Kidney (tissue), 14 donors: ENCODE measurements around the gene ZNF775. TPM values are rescaled to one million over a fixed set of nuclear protein-coding genes. Genes with fewer than 3 reads are reported as not detected.

Source experiments
- DNase-seq, 5 donors: peaks; one replicate each; pipeline ENCODE4 v3.0.0-alpha.2; 2013 to 2020
- FAIRE-seq: peaks from 2 replicates; lab custom pipeline; 2012; peaks lifted over from hg19 to GRCh38; lab: Jason Lieb, UNC
- H3K27ac ChIP-seq, 2 donors: one replicate each; pipeline ENCODE4 v1.7.0; 2013; ENCODE audit warnings: low read depth in 2 of 2, low read length in 2 of 2, inconsistent platforms in 1 of 2
- H3K27me3 ChIP-seq: one replicate; pipeline ENCODE4 v1.7.1; 2013; ENCODE audit warnings: low read length, inconsistent platforms; ENCODE audit not compliant: control insufficient read depth, insufficient read depth
- H3K36me3 ChIP-seq, 3 donors: one replicate each; pipeline versions ENCODE4 v1.7.0 to v1.7.1; 2013; ENCODE audit warnings: low read length in 3 of 3, control low read depth in 1 of 3, inconsistent platforms in 1 of 3; ENCODE audit not compliant: insufficient read depth in 3 of 3, control insufficient read depth in 2 of 3
- H3K4me1 ChIP-seq, 3 donors: one replicate each; pipeline versions ENCODE4 v1.7.0 to v1.7.1; 2013; ENCODE audit warnings: low read length in 3 of 3, inconsistent platforms in 1 of 3, low read depth in 1 of 3; ENCODE audit not compliant: control insufficient read depth in 2 of 3, insufficient read depth in 2 of 3
- H3K4me3 ChIP-seq, 3 donors: one replicate each; pipeline versions ENCODE4 v1.7.0 to v1.8.1; 2013; ENCODE audit warnings: low read length in 3 of 3, control low read depth in 1 of 3, inconsistent platforms in 1 of 3
- H3K9ac ChIP-seq, 3 donors: one replicate each; pipeline versions ENCODE4 v1.7.0 to v1.7.1; 2013; ENCODE audit warnings: low read length in 3 of 3, control low read depth in 1 of 3, inconsistent platforms in 1 of 3
- H3K9me3 ChIP-seq, 3 donors: one replicate each; pipeline versions ENCODE4 v1.7.0 to v1.7.1; 2013; ENCODE audit warnings: low read length in 3 of 3, control low read depth in 1 of 3, inconsistent platforms in 1 of 3; ENCODE audit not compliant: control insufficient read depth in 2 of 3, insufficient read depth in 1 of 3
- intact Hi-C: fragments of 100-400 bp; cut with DNase I; formaldehyde crosslinking; loops from one replicate; pipeline ENCODE4 v1.11.1; 2022
- polyA plus RNA-seq: library from polyadenylated mRNA; stranded (reverse); fragments of 350-450 nt; fragmentation: Illumina TruSeq; extraction: RNeasy Lipid Tissue Mini Kit (QIAGEN cat#74804); gene quantifications from one replicate; pipeline ENCODE4 v1.2.3, GENCODE V29; 2014; ENCODE audit warnings: low read depth, low replicate concordance; ENCODE audit not compliant: insufficient read depth
- total RNA-seq: library from RNA; stranded (reverse); fragmentation: NEBNext Ultra II Directional; extraction: Animal tissue kit (Norgen Biotek cat#: 25700); gene quantifications from one replicate; pipeline ENCODE4 v1.2.1, GENCODE V29; 2021
- TF ChIP-seq, protein P1 (sequence below): IDR thresholded peaks from 3 replicates; pipeline ENCODE4 v1.5.1; 2012; ENCODE audit warnings: mild to moderate bottlenecking, moderate library complexity, borderline replicate concordance; ENCODE audit not compliant: insufficient read depth; ENCODE audit errors: extremely low read depth
- donor health status: control.
- donor health status: control.
- donor health status: control.
- donor health status: control.
- donor health status: control.
- donor health status: DM: yes; HTN: yes; CAD: no.
- donor health status: Normal renal cell carcinoma (clear cell type).

The ZNF775 gene
- total and polyA plus RNA-seq, 2 donors from 2014 or later, result 3.7 to 5.2 TPM

DNA sequence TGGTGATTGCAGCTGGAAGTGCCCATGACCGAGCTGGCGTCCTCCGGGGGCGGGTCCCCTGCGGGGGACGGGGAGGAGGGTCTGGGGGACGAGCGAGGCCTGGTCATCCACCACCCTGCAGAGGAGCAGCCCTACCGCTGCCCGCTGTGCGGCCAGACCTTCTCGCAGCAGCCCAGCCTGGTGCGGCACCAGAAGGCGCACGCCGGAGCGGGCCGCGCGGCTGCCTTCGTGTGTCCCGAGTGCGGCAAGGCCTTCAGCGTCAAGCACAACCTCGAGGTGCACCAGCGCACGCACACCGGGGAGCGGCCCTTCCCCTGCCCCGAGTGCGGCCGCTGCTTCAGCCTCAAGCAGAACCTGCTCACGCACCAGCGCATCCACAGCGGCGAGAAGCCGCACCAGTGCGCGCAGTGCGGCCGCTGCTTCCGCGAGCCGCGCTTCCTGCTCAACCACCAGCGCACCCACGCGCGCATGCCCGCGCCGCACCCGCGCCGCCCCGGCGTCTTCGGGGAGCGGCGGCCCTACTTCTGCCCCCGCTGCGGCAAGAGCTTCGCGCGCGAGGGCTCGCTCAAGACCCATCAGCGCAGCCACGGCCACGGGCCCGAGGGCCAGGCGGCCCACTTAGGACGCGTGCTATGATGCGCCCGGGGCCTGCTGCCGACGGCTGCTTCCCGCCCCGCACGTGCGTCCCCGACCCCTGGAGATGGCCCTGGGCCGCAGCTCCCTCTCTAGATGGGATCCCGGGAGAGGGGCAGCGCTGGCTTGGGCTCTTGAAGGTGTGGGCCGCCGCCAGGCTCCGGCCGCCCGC is 28.7 kb downstream of the ZNF775 start:
- intact Hi-C loops, result no loop called here
- Histone ChIP-seq H3K36me3 (no peaks in the 10 kb centered on the region), H3K27ac (peak overlapping the region; percentile 91 to 96), H3K4me1 (peaks cover 5 to 47% (median 37%) of the 10 kb centered on the region in 3 donors), H3K9me3 (no peaks in the 10 kb centered on the region), H3K4me3 (no peak overlapping the region), H3K9ac (no peak overlapping the region), H3K27me3 (no peaks in the 10 kb centered on the region)
- no peak for DNase-seq
- TF ChIP-seq, protein P1, sequence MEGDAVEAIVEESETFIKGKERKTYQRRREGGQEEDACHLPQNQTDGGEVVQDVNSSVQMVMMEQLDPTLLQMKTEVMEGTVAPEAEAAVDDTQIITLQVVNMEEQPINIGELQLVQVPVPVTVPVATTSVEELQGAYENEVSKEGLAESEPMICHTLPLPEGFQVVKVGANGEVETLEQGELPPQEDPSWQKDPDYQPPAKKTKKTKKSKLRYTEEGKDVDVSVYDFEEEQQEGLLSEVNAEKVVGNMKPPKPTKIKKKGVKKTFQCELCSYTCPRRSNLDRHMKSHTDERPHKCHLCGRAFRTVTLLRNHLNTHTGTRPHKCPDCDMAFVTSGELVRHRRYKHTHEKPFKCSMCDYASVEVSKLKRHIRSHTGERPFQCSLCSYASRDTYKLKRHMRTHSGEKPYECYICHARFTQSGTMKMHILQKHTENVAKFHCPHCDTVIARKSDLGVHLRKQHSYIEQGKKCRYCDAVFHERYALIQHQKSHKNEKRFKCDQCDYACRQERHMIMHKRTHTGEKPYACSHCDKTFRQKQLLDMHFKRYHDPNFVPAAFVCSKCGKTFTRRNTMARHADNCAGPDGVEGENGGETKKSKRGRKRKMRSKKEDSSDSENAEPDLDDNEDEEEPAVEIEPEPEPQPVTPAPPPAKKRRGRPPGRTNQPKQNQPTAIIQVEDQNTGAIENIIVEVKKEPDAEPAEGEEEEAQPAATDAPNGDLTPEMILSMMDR, result no peak
- FAIRE-seq, result no peak

DNA sequence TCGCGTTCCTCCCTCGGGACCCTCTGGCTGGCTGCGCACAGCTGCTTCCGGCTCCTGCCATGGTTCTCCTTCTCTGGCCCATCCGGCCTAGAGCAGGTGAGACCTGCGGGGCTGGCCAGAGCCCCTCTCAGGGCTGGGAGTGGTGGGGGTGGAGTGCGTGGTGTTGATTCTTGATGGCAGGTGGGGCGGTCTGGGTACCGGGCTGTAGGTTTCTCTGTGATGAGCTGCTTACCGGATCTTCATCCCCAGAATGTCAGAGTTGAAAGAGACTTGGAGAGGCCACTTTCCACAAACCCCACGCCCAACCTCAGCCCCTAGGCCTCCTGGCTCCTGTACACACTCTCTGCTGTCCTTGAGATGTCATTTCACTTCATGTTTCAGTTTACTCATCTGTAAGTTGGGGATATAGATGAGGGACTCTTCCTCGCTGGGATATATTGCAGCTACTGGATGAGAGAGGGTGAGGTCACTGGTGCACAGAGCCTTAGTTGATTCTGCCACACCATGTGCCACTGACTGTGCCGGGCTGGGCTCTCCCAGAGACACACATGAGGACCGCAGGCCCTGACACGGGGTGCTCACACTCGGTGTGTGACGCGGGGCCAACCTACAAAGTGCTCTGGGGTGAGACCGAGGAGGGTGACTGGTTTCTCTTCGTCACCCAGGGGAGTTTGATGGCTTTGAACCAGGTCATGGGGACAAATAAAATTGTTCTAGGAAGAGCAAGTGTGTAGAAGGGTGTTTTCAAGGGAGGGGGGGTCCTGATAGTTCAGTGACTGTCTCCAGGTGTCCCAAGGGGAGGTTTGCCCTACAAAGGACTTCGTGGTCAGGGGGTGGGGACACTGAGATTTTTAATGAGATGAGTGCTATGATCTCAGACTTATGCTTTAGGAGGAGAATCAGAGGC is 29.5 kb downstream of the ZNF775 start:
- Histone ChIP-seq H3K9me3 (no peaks in the 10 kb centered on the region), H3K27ac (no peak overlapping the region), H3K27me3 (no peaks in the 10 kb centered on the region), H3K4me3 (no peak overlapping the region), H3K4me1 (peaks cover 5 to 47% (median 36%) of the 10 kb centered on the region in 3 donors), H3K9ac (peak overlapping the region in 1 of 3 donors; percentile 26), H3K36me3 (no peaks in the 10 kb centered on the region)
- DNase-seq (no peak), FAIRE-seq (no peak)
- TF ChIP-seq, protein P1, result no peak
- intact Hi-C loops, result no loop called here

DNA sequence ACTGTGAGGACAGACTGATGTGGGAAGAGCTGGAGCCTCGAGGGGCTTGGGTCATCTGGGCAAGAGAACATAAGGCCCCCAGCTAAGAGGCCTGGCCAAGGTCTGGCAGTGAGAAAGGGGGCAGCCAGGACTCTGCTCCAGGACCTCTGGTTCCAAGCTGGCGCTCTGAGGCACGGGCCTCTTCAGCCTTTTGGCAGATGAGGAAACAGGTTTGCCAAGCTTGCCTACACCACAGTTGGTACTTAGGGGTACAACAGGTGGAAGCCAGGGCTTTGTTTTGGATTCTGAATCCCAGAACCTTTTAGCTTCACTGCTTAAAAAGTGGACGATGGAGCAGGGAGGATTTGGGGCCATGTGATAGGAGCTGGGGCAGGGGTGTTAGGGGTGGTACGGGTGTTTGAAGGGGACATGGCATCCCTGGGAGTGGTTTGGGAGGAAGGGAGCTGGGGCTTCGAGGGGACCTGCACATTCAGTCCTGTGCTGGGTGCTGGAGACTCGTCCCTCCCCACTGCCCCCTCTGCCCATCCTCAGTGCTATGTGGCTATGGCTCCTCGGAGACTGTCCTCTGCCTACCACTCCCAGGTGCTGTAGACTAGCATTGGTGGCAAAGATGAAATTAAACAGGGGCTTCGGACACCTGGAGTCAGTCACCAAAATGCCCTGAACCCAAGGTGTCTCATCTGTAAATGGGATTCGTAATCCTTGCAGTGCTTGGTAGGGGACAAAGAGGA is 30.3 kb downstream of the ZNF775 start:
- DNase-seq (peak in 1 of 5 donors; percentile 64), FAIRE-seq (no peak)
- TF ChIP-seq, protein P1, result no peak
- Histone ChIP-seq H3K9ac (peak overlapping the region in 1 of 3 donors; percentile 26), H3K27ac (no peak overlapping the region), H3K4me1 (peaks cover 5 to 42% (median 29%) of the 10 kb centered on the region in 3 donors), H3K36me3 (no peaks in the 10 kb centered on the region), H3K9me3 (no peaks in the 10 kb centered on the region), H3K4me3 (no peak overlapping the region), H3K27me3 (no peaks in the 10 kb centered on the region)
- intact Hi-C loops, result no loop called here
